HFFc6 (cell line): ENCODE data around the gene EVA1A. TPM values are rescaled to one million over a fixed set of nuclear protein-coding genes. Genes with fewer than 3 reads are reported as not detected.

ENCODE experiments used
- DNase-seq: peaks from one replicate; pipeline ENCODE4 v3.0.0-alpha.2; 2018
- H3K27ac Mint-ChIP-seq: 2 replicates; pipeline ENCODE4 v1.8.0; 2020; ENCODE audit warnings: mild to moderate bottlenecking, mixed read lengths
- H3K27me3 Mint-ChIP-seq: 2 replicates; pipeline ENCODE4 v1.8.0; 2021; ENCODE audit warnings: mild to moderate bottlenecking, moderate library complexity, mixed read lengths; ENCODE audit not compliant: insufficient read depth
- H3K36me3 Mint-ChIP-seq: 2 replicates; pipeline ENCODE4 v1.8.0; 2021; ENCODE audit warnings: low read depth, mixed read lengths
- H3K4me1 Mint-ChIP-seq: 2 replicates; pipeline ENCODE4 v1.8.0; 2020; ENCODE audit warnings: low read depth, mixed read lengths
- H3K4me3 Mint-ChIP-seq: 2 replicates; pipeline ENCODE4 v1.8.0; 2020; ENCODE audit warnings: mild to moderate bottlenecking, moderate library complexity, mixed read lengths
- H3K9me3 Mint-ChIP-seq: 2 replicates; pipeline ENCODE4 v1.8.0; 2020; ENCODE audit warnings: mild to moderate bottlenecking, mixed read lengths
- total RNA-seq, 6 experiments: library from RNA; stranded (reverse); fragmentation: NEBNext Ultra II Directional; extraction: Animal tissue kit (Norgen Biotek cat#: 25700); gene quantifications; 2 replicates in 1 of 6; 3 replicates in 5 of 6; pipeline ENCODE4 v1.2.3, GENCODE V29; 2021
- TF ChIP-seq, protein P1 (sequence below): fragments of 200-600 bp; sonication (generic); IDR thresholded peaks from 2 replicates; pipeline ENCODE4 v1.5.0; 2021; ENCODE audit warnings: antibody characterized with exemption, mild to moderate bottlenecking

Gene EVA1A
- total RNA-seq, 6 experiments from 2014 or later: 61.7 to 75.2 (median 68.8) TPM

DNA sequence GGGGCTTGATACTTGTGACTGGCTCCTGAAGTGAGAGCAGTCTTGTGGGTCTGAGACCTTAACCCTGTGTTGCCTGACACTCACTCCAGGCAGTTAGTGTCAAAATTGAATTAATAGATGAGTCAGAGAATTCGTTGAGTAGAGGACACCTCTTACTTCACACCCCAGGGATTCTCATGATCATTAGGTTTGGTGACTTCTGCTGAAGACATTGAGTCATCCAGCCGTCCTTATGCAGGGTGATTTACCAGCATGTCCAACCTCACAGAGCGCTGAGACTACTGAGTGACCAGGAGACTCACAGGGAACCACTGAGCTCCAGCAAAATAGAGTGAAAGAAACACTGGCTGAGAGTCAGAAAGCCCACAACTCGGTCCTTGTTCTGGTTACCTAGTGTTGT is 36.0 kb upstream of the EVA1A start:
- Mint-ChIP-seq H3K4me3 (peak overlapping the region; percentile 54), H3K36me3 (peaks cover 13% of the 10 kb centered on the region), H3K27me3 (no peaks in the 10 kb centered on the region; the same call in 1 of the 2 replicates), H3K27ac (peak overlapping the region; percentile 92), H3K9me3 (peaks cover 4% of the 10 kb centered on the region; the same call in 1 of the 2 replicates), H3K4me1 (peaks cover 84% of the 10 kb centered on the region)
- TF ChIP-seq, protein P1, sequence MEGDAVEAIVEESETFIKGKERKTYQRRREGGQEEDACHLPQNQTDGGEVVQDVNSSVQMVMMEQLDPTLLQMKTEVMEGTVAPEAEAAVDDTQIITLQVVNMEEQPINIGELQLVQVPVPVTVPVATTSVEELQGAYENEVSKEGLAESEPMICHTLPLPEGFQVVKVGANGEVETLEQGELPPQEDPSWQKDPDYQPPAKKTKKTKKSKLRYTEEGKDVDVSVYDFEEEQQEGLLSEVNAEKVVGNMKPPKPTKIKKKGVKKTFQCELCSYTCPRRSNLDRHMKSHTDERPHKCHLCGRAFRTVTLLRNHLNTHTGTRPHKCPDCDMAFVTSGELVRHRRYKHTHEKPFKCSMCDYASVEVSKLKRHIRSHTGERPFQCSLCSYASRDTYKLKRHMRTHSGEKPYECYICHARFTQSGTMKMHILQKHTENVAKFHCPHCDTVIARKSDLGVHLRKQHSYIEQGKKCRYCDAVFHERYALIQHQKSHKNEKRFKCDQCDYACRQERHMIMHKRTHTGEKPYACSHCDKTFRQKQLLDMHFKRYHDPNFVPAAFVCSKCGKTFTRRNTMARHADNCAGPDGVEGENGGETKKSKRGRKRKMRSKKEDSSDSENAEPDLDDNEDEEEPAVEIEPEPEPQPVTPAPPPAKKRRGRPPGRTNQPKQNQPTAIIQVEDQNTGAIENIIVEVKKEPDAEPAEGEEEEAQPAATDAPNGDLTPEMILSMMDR: no peak
- DNase-seq: peak; percentile 71

DNA sequence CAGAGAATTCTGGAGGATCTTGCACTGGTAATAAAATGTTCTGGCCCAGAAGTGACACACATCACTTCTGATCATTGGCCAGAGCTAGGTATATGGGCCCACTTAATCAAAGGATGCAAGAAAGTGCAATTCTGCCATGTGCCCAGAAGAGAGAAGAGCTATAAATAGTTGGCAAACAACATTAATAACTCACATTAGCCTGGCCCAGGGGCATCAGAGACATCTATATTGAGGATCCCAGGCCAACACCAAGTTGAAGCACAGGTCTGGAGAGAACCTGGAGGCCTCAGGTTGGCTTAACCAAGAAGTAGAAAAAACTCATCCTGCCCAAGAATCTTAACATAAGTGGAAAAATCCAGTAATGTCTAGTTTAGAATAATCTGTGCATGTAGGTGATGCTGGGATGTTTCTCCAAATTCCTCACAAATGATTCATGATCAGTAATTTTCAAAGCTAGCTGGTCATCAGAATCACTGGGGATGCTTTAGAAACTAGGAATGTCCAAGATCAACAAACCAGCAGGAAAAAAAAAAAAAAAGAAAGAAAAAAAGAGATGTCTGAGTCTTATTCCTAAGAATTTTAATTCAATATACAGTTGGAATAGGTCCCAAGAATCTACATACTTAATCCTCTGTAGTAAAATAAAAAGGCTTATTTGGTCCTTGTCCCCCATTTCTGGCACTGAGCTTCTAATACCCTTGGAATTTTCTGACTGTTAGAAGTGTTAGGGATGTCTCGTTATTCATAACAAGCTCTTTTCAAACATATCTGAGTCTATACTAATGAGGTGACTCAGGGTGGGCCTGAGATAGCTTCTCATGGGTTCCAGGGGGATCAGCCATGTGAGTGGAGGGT is 35.0 kb upstream of the EVA1A start:
- peak; percentile 94 for DNase-seq
- TF ChIP-seq, protein P1: no peak; the same call in 1 of the 2 replicates
- Mint-ChIP-seq H3K4me3 (peak overlapping the region; percentile 73), H3K27ac (peak overlapping the region; percentile 92), H3K36me3 (peaks cover 21% of the 10 kb centered on the region), H3K27me3 (no peaks in the 10 kb centered on the region; the same call in 1 of the 2 replicates), H3K9me3 (peaks cover 4% of the 10 kb centered on the region; the same call in 1 of the 2 replicates), H3K4me1 (peaks cover 84% of the 10 kb centered on the region)

DNA sequence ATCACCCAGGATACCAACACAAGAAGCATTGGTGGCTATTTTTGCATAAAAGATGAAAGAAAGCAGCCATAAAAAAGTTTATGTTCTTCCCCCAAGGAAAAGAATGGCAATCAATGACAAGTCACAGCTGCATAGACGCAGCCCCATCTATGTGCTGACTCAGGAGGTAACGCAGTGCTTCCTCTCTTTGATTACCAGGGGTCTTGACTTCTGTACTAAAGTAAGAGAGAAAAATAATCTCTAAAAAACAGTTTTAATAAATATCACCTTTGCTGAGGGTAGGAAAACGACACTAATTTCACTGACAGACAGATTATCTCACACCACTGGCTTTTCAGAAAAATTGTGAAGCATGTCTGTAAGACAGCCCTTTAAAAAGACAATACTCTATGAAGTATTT is 33.9 kb upstream of the EVA1A start:
- no peak for DNase-seq

DNA sequence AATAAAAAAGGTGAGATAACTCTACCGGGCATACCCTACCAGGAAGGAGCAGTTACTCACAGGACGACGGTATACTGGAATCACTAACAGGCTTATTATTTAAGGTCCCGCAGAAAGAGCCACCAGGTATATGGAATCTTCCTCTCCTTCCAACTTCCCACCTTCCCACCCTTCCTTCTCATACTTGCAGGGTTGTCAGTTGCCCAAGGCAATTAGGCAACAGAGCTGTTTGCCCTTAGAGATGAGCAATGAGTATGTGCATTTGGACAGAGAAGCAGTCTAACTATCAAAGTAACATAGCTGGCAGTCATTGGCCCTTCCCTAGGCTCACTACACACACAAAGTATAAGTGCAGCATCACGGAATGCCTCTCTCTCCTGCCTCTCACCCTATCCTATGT is 32.1 kb upstream of the EVA1A start:
- peaks cover 4% of the 10 kb centered on the region; the same call in 1 of the 2 replicates for H3K9me3 Mint-ChIP-seq
- H3K36me3 Mint-ChIP-seq: peaks cover 25% of the 10 kb centered on the region
- peak overlapping the region; percentile 78 for H3K27ac Mint-ChIP-seq
- H3K27me3 Mint-ChIP-seq: no peaks in the 10 kb centered on the region; the same call in 1 of the 2 replicates
- H3K4me3 Mint-ChIP-seq: peak overlapping the region; percentile 69
- no peak for DNase-seq
- TF ChIP-seq, protein P1: no peak
- peaks cover 88% of the 10 kb centered on the region for H3K4me1 Mint-ChIP-seq

More for the DNA sequence above, 33.9 kb upstream of the EVA1A start:
- no peaks in the 10 kb centered on the region; the same call in 1 of the 2 replicates for H3K27me3 Mint-ChIP-seq
- H3K4me3 Mint-ChIP-seq: peak overlapping the region; percentile 73
- H3K9me3 Mint-ChIP-seq: peaks cover 4% of the 10 kb centered on the region; the same call in 1 of the 2 replicates
- TF ChIP-seq, protein P1: no peak
- H3K36me3 Mint-ChIP-seq: peaks cover 25% of the 10 kb centered on the region
- peak overlapping the region; percentile 92 for H3K27ac Mint-ChIP-seq
- peaks cover 82% of the 10 kb centered on the region for H3K4me1 Mint-ChIP-seq

DNA sequence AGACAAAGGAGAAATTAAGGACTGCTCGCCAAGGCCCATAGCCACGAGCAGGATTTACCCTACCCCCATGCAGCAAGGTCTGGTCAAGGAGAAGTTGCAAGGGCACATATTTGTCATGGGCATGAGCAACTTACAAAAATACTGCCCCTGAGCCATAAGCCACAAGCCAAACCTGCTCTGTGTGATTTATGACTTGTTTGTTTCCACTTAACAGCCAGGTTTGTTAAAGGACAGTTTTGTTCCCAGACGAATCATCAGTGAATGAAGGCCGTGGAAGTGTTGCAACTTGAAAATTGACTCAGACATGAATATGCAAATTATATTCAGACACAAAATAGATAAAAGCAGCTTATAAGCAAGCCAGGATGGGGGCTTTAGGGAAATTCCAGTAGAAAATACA is 31.3 kb upstream of the EVA1A start:
- peaks cover 25% of the 10 kb centered on the region for H3K36me3 Mint-ChIP-seq
- H3K9me3 Mint-ChIP-seq: peaks cover 4% of the 10 kb centered on the region; the same call in 1 of the 2 replicates
- H3K4me1 Mint-ChIP-seq: peaks cover 94% of the 10 kb centered on the region
- peak; percentile 93 for DNase-seq
- peak overlapping the region; percentile 78 for H3K27ac Mint-ChIP-seq
- no peaks in the 10 kb centered on the region; the same call in 1 of the 2 replicates for H3K27me3 Mint-ChIP-seq
- TF ChIP-seq, protein P1: no peak
- peak overlapping the region; percentile 2; the same call in 1 of the 2 replicates for H3K4me3 Mint-ChIP-seq
